NB4 (cell line): ENCODE data around the gene DGKG.

ENCODE experiments used
- DNase-seq: peaks from one replicate; pipeline ENCODE4 v3.0.0; 2010; ENCODE audit warnings: low read depth
- H3K4me3 ChIP-seq: one replicate; pipeline ENCODE4 v1.5.1; 2011; ENCODE audit warnings: mild to moderate bottlenecking, low read depth, low read length, moderate library complexity
- MYC ChIP-seq: IDR thresholded peaks from 2 replicates; pipeline ENCODE4 v1.6.1; 2011; ENCODE audit warnings: low read depth, low read length
- POLR2A ChIP-seq: IDR thresholded peaks from 2 replicates; pipeline ENCODE4 v1.6.1; 2011; ENCODE audit warnings: mild to moderate bottlenecking; ENCODE audit not compliant: insufficient read length; ENCODE audit errors: extremely low read depth
- TF ChIP-seq, protein P1 (sequence below): IDR thresholded peaks from one replicate; pipeline ENCODE4 v1.5.1; 2012; ENCODE audit warnings: low read depth, low read length
- TF ChIP-seq, protein P2 (sequence below): IDR thresholded peaks from 2 replicates; pipeline ENCODE4 v1.6.1; 2011; ENCODE audit warnings: low read depth, low read length

The DGKG gene

DNA sequence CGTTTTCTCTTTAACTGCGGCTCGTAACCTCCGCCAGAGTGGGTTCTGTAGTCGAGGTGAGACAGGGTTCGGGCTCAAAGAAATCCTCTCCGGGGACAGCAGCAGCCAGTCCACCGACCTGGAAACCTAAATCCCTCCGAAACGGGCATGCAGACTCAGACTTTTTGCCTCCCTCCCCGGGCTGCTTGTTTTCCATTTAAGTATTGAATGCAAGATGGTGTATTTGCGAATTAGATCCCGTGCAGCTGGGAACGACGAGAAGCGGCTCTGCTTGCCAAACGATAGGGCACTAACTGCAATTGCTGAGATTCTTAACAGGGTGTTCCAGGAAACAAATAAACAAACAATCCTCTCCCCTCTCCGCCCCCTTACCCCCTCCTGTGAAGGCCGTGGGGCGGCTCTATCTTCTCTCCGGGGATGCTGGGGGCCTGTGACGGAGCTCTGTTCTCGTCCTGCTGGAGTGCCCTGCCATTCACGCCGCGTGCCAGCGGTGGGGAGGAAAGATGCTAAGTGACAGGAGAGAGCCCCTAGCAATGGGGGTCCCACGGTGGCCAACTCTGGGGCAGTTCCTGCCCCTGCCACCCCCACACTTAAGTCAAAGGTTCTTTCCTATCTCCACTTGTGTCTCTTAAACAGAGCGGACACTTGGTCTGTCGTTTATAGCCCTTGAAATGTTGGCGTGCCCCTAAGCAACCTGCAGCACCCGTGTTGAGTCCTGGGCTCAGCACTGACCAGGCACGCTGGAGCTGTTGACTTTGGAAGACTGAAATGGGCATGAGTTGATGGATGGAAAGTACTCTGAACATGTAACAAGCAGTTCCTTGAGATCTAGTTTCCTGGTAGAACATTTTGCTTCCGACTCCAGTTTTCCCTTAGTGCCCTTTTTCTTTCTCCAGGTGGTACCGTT is 251.9 kb downstream of the DGKG start:
- H3K4me3 ChIP-seq = peak overlapping the region; percentile 56
- TF ChIP-seq MYC = no peak
- TF ChIP-seq POLR2A = no peak
- TF ChIP-seq, protein P1, sequence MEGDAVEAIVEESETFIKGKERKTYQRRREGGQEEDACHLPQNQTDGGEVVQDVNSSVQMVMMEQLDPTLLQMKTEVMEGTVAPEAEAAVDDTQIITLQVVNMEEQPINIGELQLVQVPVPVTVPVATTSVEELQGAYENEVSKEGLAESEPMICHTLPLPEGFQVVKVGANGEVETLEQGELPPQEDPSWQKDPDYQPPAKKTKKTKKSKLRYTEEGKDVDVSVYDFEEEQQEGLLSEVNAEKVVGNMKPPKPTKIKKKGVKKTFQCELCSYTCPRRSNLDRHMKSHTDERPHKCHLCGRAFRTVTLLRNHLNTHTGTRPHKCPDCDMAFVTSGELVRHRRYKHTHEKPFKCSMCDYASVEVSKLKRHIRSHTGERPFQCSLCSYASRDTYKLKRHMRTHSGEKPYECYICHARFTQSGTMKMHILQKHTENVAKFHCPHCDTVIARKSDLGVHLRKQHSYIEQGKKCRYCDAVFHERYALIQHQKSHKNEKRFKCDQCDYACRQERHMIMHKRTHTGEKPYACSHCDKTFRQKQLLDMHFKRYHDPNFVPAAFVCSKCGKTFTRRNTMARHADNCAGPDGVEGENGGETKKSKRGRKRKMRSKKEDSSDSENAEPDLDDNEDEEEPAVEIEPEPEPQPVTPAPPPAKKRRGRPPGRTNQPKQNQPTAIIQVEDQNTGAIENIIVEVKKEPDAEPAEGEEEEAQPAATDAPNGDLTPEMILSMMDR = no peak
- TF ChIP-seq, protein P2, sequence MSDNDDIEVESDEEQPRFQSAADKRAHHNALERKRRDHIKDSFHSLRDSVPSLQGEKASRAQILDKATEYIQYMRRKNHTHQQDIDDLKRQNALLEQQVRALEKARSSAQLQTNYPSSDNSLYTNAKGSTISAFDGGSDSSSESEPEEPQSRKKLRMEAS = no peak
- DNase-seq = no peak

DNA sequence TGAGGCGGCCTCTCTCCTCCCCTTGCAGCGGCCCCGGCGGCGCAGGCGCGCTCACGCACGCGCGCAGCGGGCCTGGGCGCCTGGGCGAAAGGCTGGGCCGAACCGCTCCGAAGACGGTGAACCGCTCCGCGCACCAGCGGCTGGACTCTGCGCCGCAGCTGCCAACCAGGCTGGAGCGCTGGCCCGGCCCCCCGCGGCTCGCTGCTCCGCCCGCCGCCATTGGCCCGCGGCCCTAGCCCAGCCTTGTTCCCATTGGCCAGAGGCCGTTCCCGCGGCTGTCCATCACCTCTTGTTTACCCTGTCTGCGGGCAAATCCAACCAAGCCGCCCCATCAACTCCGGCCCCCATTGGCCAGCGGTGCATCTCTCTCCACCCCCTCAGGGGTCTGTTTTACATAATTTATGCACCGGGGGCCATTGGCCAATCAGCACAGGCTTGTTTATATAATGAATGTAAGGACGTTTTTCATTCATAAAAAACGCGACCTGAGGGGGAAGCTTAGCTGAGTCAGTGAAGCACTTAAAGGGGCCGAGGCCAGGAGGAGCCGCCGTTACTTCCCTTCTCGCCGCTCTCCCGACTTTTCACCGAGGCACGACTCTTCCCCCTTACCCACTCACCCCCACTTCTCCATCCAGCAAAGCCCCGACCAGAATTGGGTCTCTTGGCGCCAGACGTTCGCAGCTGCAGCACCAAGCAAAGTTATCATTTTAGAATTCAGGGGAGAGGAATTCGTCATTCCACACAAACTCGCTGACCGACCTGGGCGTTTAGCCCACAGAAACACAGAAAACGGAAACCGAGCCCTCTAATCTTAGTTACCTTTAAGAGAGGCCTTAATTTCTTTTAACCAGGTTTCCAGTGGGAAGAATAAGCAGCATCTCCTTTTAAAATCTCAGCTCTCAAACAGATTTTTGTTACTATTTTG is 252.8 kb downstream of the DGKG start, which contains the start of gene ETV5:
Gene ETV5, minus strand, starts transcription at position 149 of the 925 bp plus-strand sequence. CDS start 3,221 bp downstream, outside the sequence.
- TF ChIP-seq MYC (peak; percentile 67), POLR2A (peak; percentile 84)
- TF ChIP-seq, protein P1 = no peak
- TF ChIP-seq, protein P2 = peak; percentile 45; the same call in 1 of the 2 replicates
- peak within 1 kb of the TSS; percentile 81 for H3K4me3 ChIP-seq
- peak; percentile 99 for DNase-seq

DNA sequence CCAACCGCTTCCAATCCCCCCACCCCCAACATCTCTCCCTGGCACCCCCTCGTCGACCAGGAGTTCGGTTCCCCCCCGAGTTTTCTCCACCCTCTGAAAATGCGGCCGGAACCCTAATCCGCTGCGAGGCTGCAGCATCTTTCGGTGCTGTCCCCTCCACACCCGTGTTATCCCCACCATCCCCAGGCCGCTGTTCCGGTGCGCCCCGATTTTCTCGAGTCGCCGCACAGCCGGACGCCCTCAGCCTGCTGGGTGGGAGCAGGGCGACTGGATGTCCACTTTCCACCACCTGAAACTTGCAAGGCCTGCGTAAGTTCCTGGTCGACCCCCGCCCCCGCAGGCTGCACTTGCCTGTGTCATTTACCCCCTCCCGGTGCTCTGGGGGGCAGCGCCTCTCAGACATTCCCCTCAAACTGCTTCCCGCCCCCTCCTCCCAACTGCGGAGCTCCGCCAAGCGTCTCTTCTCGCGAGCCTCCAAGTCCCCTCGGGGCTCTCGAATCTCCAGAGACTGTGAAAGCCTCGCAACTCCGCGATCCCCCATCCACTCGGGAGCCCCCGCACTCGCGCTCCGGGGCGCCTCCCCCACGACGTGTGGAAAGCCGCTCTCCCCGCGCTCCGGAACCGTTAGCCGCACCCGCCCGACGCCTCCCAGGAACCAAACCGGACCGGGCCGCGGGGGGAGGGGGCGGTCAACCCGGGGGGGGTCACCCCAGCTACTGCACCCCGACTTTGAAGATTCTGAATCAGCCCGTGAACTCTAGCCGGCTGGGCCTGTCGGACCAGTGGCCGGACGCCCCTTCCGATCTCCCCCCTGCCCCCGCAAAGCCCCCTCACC is 253.7 kb downstream of the DGKG start:
- peak overlapping the region; percentile 81 for H3K4me3 ChIP-seq
- DNase-seq = peak; percentile 85
- no peak for TF ChIP-seq POLR2A
- TF ChIP-seq, protein P1 = no peak
- peak; percentile 35; the same call in 1 of the 2 replicates for TF ChIP-seq MYC
- TF ChIP-seq, protein P2 = no peak

DNA sequence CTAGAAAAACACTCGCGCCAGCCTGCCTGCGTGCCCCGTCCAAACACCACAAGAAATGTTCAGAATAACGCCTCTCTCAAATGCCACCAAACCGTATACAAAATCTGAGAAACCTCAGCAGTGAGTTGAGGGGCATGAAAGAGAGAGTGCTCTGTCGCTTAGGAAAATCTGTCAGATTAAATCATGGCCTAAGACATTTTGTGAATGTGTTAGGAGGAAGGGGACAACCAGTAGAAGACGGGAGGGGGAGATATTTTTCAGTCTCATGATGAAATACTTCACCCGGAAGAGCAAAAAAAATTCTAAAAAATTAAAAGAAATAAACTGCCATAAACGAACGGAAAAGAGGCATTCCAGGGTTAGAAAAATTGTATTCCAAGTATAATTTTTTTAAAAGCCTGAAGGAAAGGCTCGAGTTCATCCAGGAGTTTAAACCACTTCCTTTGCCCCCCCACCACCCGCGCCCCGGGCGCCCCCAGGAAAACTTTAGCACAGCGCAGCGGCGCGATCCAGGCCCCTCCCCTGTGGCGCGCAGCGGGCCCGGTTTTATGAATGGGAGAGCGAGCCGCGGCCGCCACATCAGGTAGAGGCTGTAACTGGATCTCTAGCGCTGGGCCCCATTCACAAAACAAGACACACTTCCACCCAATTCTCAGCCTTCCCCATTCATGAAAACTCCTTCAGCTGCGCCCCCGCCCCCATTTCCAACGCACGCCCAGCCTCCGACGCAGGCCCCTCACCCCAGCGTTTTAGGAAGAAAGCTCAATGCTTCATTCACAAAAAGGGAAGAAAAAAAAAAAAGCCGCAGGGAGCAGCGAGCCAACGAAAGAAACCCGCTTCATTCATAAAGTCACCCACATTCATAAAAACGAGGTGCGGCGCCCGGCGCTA is 254.6 kb downstream of the DGKG start:
- H3K4me3 ChIP-seq = peak overlapping the region; percentile 81
- TF ChIP-seq, protein P2 = no peak
- TF ChIP-seq POLR2A (no peak), MYC (no peak)
- TF ChIP-seq, protein P1 = no peak
- peak; percentile 86 for DNase-seq
